HG03469 (cell line): Measurements from ENCODE around the gene ZNF558.

Source experiments
- ATAC-seq: cut with Tn5 transposase; IDR thresholded peaks from one replicate; pipeline ENCODE4 v1.9.1; 2021; ENCODE audit warnings: mild to moderate bottlenecking, moderate library complexity, moderate number of reproducible peaks; ENCODE audit not compliant: unreplicated experiment

The ZNF558 gene

GRCh38 chr19:8832132-8833021, at the start of gene ZNF558, which contains the start of gene MBD3L1:
TSS of gene ZNF558 (minus strand) at chr19:8832304. CDS start at chr19:8822659, 9,645 bp downstream.
TSS of gene MBD3L1 (plus strand) at chr19:8832377. CDS start at chr19:8842679, 10,302 bp downstream.
- peak; percentile 58 for ATAC-seq

- ATAC-seq = no peak
These were observed 49.4 kb upstream of the ZNF558 start for GRCh38 chr19:8881512-8881911.

GRCh38 chr19:8880868-8881488, 48.9 kb upstream of the ZNF558 start:
- ATAC-seq = no peak

- no peak for ATAC-seq
These were observed 46.0 kb upstream of the ZNF558 start for GRCh38 chr19:8877854-8878705.

- ATAC-seq = no peak
These were observed 34.2 kb upstream of the ZNF558 start for GRCh38 chr19:8866344-8866743.

DNA sequence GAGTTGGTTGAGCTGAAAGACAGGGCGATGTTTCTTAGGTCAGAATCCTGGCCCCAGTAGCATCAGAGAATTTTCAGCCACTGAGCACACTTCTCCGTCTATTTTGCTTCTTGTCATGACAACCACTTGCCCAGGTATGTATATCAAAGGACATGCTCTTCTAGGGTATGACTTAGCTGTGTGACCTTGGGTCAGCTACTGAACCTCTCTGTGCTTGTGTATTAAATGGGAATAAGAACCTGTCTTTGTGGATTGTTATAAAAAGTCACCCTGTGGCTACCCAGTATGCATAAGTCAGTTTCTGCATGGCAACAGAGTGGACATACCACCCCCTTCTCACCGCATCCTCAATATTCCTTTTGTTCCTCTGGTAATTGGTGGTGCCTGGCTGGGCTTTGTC, 26.2 kb upstream of the ZNF558 start:
- no peak for ATAC-seq

GRCh38 chr19:8850488-8850887, 18.4 kb upstream of the ZNF558 start:
- no peak for ATAC-seq

- no peak for ATAC-seq
These were observed 17.1 kb upstream of the ZNF558 start for GRCh38 chr19:8849232-8849631.

GRCh38 chr19:8846819-8847218, 14.7 kb upstream of the ZNF558 start:
- no peak for ATAC-seq

- ATAC-seq = no peak
These were observed 8.6 kb upstream of the ZNF558 start for GRCh38 chr19:8840708-8841107.

DNA sequence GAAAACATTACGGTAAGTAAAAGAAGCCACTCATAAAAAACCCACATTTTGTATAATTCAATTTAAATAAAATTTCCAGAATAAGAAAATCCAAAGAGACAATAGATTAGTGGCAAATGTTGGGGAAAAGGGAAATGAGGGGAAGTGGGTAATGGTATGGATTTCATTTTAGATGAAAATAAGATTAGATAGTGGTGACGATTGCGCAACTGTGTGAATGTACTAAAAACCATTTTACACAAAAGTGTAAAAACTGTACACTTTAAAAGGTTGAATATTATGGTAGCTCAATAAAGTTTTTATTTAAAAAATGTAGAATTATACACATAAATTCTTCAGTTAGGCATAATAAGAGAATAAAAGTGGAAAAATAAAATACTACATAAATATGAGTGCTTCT, 3.8 kb upstream of the ZNF558 start:
- no peak for ATAC-seq

DNA sequence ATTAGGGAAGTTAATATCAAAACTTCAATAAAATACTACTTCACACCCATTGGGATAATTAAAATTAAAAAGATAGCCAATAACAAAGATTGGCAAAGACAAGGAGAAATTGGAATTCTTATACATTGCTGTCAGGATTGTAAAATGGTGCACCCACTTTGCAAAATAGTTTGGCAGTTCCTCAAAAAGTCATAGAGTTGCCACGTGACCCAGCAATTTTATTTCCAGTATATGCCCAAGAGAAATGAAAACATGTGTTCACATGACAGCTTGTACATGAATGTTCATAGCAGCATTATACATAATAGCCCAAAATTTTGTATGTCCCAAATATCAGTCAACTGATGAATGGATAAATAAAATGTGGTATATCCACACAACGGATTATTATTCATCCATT, 3.3 kb upstream of the ZNF558 start:
- ATAC-seq = no peak

DNA sequence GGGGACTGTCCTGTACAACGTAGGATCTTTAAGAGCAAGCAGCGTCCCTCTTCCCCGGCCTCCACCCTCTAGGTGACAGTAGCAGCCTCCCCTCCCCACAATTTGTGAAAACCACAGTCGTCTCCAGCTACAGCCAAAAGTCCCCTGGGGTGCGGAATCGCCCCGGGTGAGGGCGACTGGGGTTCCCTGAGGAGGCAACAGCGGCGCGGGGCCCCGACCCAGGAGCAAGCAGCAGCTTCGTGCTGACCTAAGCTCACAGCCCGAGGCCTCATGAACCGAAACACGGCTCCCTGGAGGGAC, 322 bp downstream of the ZNF558 start:
- ATAC-seq = peak; percentile 17

GRCh38 chr19:8831373-8831772, 731 bp downstream of the ZNF558 start:
- no peak for ATAC-seq

GRCh38 chr19:8827277-8827676, 4.8 kb downstream of the ZNF558 start:
- ATAC-seq = no peak

GRCh38 chr19:8826371-8826770, 5.7 kb downstream of the ZNF558 start:
- no peak for ATAC-seq

- ATAC-seq = no peak
These were observed 10.3 kb downstream of the ZNF558 start for GRCh38 chr19:8821748-8822241.

- ATAC-seq = no peak
These were observed 11.9 kb downstream of the ZNF558 start for GRCh38 chr19:8820234-8820633.

- no peak for ATAC-seq
These were observed 16.3 kb downstream of the ZNF558 start for GRCh38 chr19:8815780-8816179.

DNA sequence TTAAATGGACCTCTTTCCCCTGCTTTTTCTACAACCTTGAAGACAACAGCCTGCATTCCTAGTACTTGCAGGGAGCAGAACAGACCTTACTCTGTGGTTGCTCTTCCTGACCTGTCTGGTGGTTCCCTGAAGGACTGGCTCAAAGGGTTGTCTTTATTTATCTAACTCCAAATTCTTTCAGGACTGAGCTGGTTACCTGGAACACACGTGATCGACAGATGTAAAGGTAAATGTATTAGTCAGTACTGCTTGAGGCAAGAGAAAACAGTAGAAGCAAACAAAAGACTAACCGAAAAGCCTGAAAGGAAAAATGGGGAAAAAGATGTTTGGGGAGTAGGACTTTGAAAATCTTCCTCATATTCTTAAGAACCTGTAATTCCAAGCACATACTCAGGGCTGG, 17.9 kb downstream of the ZNF558 start:
- no peak for ATAC-seq
